H1 (cell line): ENCODE results near the gene CYP1A2. TPM values are rescaled to one million over a fixed set of nuclear protein-coding genes. Genes with fewer than 3 reads are reported as not detected.

ENCODE experiments used
- CTCF ChIA-PET: fragments of 300-600 bp; sonication (Branson Sonifier 250); formaldehyde crosslinking; loops from one replicate; lab custom pipeline; 2021; ENCODE audit not compliant: partially characterized antibody; lab: Charles Lee
- POLR2A ChIA-PET: fragments of 300-600 bp; sonication (Branson Sonifier 250); formaldehyde crosslinking; loops from one replicate; lab custom pipeline; 2021; ENCODE audit warnings: inconsistent platforms; ENCODE audit not compliant: partially characterized antibody; lab: Charles Lee
- DNase-seq, 2 experiments: peaks; one replicate each; pipeline versions ENCODE4 v3.0.0 to v3.0.0-alpha.2; 2010 to 2022; ENCODE audit warnings: low spot score in 2 of 2, low read depth in 1 of 2, mixed read lengths in 1 of 2
- FAIRE-seq: peaks from 2 replicates; lab custom pipeline; 2011; peaks lifted over from hg19 to GRCh38; lab: Jason Lieb, UNC
- H2AFZ ChIP-seq: 2 replicates; pipeline ENCODE4 v1.8.1; 2012; ENCODE audit warnings: low read length, inconsistent platforms
- H2AK5ac ChIP-seq: 2 replicates; pipeline ENCODE4 v1.6.1; 2013; ENCODE audit warnings: low read depth, low read length
- H2BK120ac ChIP-seq: replicated peaks from 2 replicates; pipeline ENCODE3; 2013; ENCODE audit warnings: low read depth, low read length, inconsistent platforms
- H2BK12ac ChIP-seq: 2 replicates; pipeline ENCODE4 v1.6.1; 2013; ENCODE audit warnings: low read depth, low read length
- H2BK15ac ChIP-seq: 2 replicates; pipeline ENCODE4 v1.6.1; 2013; ENCODE audit warnings: low read length
- H2BK20ac ChIP-seq: 2 replicates; pipeline ENCODE4 v1.6.1; 2013; ENCODE audit warnings: low read length
- H2BK5ac ChIP-seq: 2 replicates; pipeline ENCODE4 v1.6.1; 2013; ENCODE audit warnings: low read depth, low read length
- H3K14ac ChIP-seq: 2 replicates; pipeline ENCODE4 v1.6.1; 2013; ENCODE audit warnings: inconsistent platforms; ENCODE audit not compliant: insufficient read length
- H3K18ac ChIP-seq: 2 replicates; pipeline ENCODE4 v1.6.1; 2013; ENCODE audit warnings: low read length; ENCODE audit errors: extremely low read depth
- H3K23ac ChIP-seq: 2 replicates; pipeline ENCODE4 v1.6.1; 2013; ENCODE audit warnings: inconsistent platforms; ENCODE audit not compliant: insufficient read length
- H3K23me2 ChIP-seq: 2 replicates; pipeline ENCODE4 v1.6.1; 2013; ENCODE audit warnings: low read depth, low read length
- H3K27ac ChIP-seq: 2 replicates; pipeline ENCODE4 v1.6.1; 2011; ENCODE audit warnings: low read depth, low read length, inconsistent platforms
- H3K27me3 ChIP-seq, 4 experiments: replicated peaks in 1 of 4; 1 replicate in 1 of 4; 2 replicates in 3 of 4; pipeline versions ENCODE4 v1.6.1 to v1.8.1; 2011 to 2013; ENCODE audit warnings: low read length in 3 of 4, mild to moderate bottlenecking in 3 of 4, inconsistent platforms in 2 of 4, mixed read lengths in 2 of 4, moderate library complexity in 1 of 4; ENCODE audit not compliant: control insufficient read depth in 3 of 4, insufficient read depth in 3 of 4; ENCODE audit errors: extremely low read depth in 1 of 4
- H3K36me3 ChIP-seq, 4 experiments: 2 replicates each; pipeline versions ENCODE4 v1.6.1 to v1.8.1; 2011 to 2013; ENCODE audit warnings: mild to moderate bottlenecking in 4 of 4, low read length in 3 of 4, moderate library complexity in 2 of 4, control low read depth in 1 of 4, inconsistent platforms in 1 of 4; ENCODE audit not compliant: insufficient read depth in 4 of 4, control insufficient read depth in 2 of 4
- H3K4ac ChIP-seq: replicated peaks from 2 replicates; pipeline ENCODE3; 2013; ENCODE audit warnings: low read length, low read depth, mixed read lengths, inconsistent platforms; ENCODE audit not compliant: insufficient read length
- H3K4me1 ChIP-seq, 4 experiments: replicated peaks in 1 of 4; 1 replicate in 1 of 4; 2 replicates in 3 of 4; pipeline versions ENCODE4 v1.6.1 to v1.8.1; 2011 to 2013; ENCODE audit warnings: low read length in 3 of 4, inconsistent platforms in 2 of 4, mixed read lengths in 1 of 4; ENCODE audit not compliant: insufficient read depth in 4 of 4, control insufficient read depth in 3 of 4
- H3K4me2 ChIP-seq, 2 experiments: 2 replicates each; pipeline versions ENCODE4 v1.6.1 to v1.8.1; 2011 to 2013; ENCODE audit warnings: low read depth in 2 of 2, low read length in 2 of 2, control low read depth in 1 of 2, inconsistent platforms in 1 of 2, mild to moderate bottlenecking in 1 of 2; ENCODE audit not compliant: insufficient read depth in 1 of 2
- H3K4me3 ChIP-seq, 4 experiments: fragments of 200-600, 300-600 bp in 1 of 4; sonication (generic), shearing (Covaris generic), sonication (Bioruptor Twin) in 1 of 4; 2 replicates each; pipeline versions ENCODE4 v1.5.1 to v1.8.1; 2011 to 2016; ENCODE audit warnings: low read length in 4 of 4, low read depth in 3 of 4, control low read depth in 2 of 4, inconsistent platforms in 2 of 4, mild to moderate bottlenecking in 2 of 4, mixed read lengths in 1 of 4, moderate library complexity in 1 of 4; ENCODE audit not compliant: insufficient read depth in 2 of 4; ENCODE audit errors: extremely low read depth in 1 of 4
- H3K56ac ChIP-seq: replicated peaks from 2 replicates; pipeline ENCODE3; 2013; ENCODE audit warnings: low read depth, mild to moderate bottlenecking, mixed read lengths, low read length, inconsistent platforms; ENCODE audit not compliant: insufficient read length
- H3K79me1 ChIP-seq: 2 replicates; pipeline ENCODE4 v1.6.1; 2013; ENCODE audit warnings: low read depth, low read length, control low read depth
- H3K79me2 ChIP-seq, 2 experiments: 2 replicates each; pipeline versions ENCODE4 v1.6.1 to v1.8.1; 2012 to 2013; ENCODE audit warnings: low read length in 2 of 2, mild to moderate bottlenecking in 2 of 2, inconsistent platforms in 1 of 2; ENCODE audit not compliant: insufficient read depth in 2 of 2, control insufficient read depth in 1 of 2
- H3K9ac ChIP-seq, 4 experiments: replicated peaks in 1 of 4; 1 replicate in 1 of 4; 2 replicates in 3 of 4; pipeline versions ENCODE4 v1.6.1 to v1.8.1; 2011 to 2013; ENCODE audit warnings: low read depth in 3 of 4, low read length in 3 of 4, control low read depth in 2 of 4, mild to moderate bottlenecking in 2 of 4, moderate library complexity in 2 of 4, inconsistent platforms in 1 of 4; ENCODE audit errors: extremely low read depth in 1 of 4
- H3K9me3 ChIP-seq, 2 experiments: 2 replicates each; pipeline versions ENCODE4 v1.6.1 to v1.8.1; 2012 to 2013; ENCODE audit warnings: mild to moderate bottlenecking in 2 of 2, moderate library complexity in 2 of 2, control low read depth in 1 of 2, inconsistent platforms in 1 of 2, low read depth in 1 of 2, low read length in 1 of 2, mixed read lengths in 1 of 2; ENCODE audit not compliant: insufficient read depth in 2 of 2
- H4K20me1 ChIP-seq, 2 experiments: replicated peaks in 1 of 2; 2 replicates each; pipeline versions ENCODE3 to v1.8.1; 2011 to 2013; ENCODE audit warnings: inconsistent platforms in 2 of 2, low read length in 2 of 2, mild to moderate bottlenecking in 1 of 2; ENCODE audit not compliant: insufficient read depth in 2 of 2, control insufficient read depth in 1 of 2
- H4K5ac ChIP-seq: 2 replicates; pipeline ENCODE4 v1.6.1; 2013; ENCODE audit warnings: low read length, low read depth, mixed read lengths, inconsistent platforms; ENCODE audit not compliant: insufficient read length
- H4K8ac ChIP-seq: 2 replicates; pipeline ENCODE4 v1.8.0; 2013; ENCODE audit warnings: mild to moderate bottlenecking, moderate library complexity, low read length, inconsistent platforms; ENCODE audit not compliant: insufficient read depth; ENCODE audit errors: extremely low read depth
- H4K91ac ChIP-seq: replicated peaks from 2 replicates; pipeline ENCODE3; 2013; ENCODE audit warnings: low read length, mixed read lengths, inconsistent platforms; ENCODE audit not compliant: insufficient read length
- CREB1 ChIP-seq: IDR thresholded peaks from 2 replicates; pipeline ENCODE4 v1.6.1; 2012; ENCODE audit warnings: inconsistent platforms
- HDAC6 ChIP-seq: IDR thresholded peaks from one replicate; pipeline ENCODE4 v1.7.1; 2012; ENCODE audit warnings: low read depth, mild to moderate bottlenecking, inconsistent platforms, low read length, moderate library complexity
- KDM4A ChIP-seq: IDR thresholded peaks from one replicate; pipeline ENCODE4 v1.7.1; 2012; ENCODE audit warnings: low read depth, mild to moderate bottlenecking, moderate library complexity, low read length, inconsistent platforms; ENCODE audit not compliant: severe bottlenecking
- WGBS, 2 experiments: shearing (Covaris generic) in 1 of 2; methylation state at CpG; one replicate each; pipeline versions ENCODE4 v1.1.6 to v1.1.7; 2013 to 2015; ENCODE audit warnings: low lambda C conversion rate in 2 of 2, mixed read lengths in 2 of 2, inconsistent platforms in 1 of 2, low coverage in 1 of 2, missing lambda C conversion rate in 1 of 2; ENCODE audit not compliant: insufficient replicate concordance in 2 of 2, insufficient coverage in 1 of 2, insufficient read length in 1 of 2; ENCODE audit errors: extremely low coverage in 1 of 2, missing lambda C conversion rate in 1 of 2; 5-methylcytosine and 5-hydroxymethylcytosine counted together
- polyA plus RNA-seq, 7 experiments: library from polyadenylated mRNA; depleted of rRNA in 3 of 7; stranded (reverse) in 5 of 7; unstranded in 2 of 7; fragments of >200 nt in 5 of 7; fragments of 200-250 nt in 2 of 7; gene quantifications; 1 replicate in 5 of 7; 2 replicates in 1 of 7; 4 replicates in 1 of 7; pipeline versions ENCODE4 v1.2.1 to v1.2.3, GENCODE V29; 2011 to 2013; ENCODE audit warnings: missing spikeins in 2 of 7, mixed read lengths in 2 of 7
- total RNA-seq: library from RNA; stranded (reverse); fragmentation: NEBNext Ultra II Directional; extraction: Animal tissue kit (Norgen Biotek cat#: 25700); gene quantifications from 2 replicates; pipeline ENCODE4 v1.2.1, GENCODE V29; 2021
- TF ChIP-seq, protein P1 (sequence below): IDR thresholded peaks from 2 replicates; pipeline ENCODE4 v1.6.1; 2011; ENCODE audit warnings: low read length, improper control_type of control experiment

Gene CYP1A2
- total and polyA plus RNA-seq, 2 of the 8 experiments (the other 6 are each of a cell fraction or from before 2014, with no cell fraction given) = not detected

DNA sequence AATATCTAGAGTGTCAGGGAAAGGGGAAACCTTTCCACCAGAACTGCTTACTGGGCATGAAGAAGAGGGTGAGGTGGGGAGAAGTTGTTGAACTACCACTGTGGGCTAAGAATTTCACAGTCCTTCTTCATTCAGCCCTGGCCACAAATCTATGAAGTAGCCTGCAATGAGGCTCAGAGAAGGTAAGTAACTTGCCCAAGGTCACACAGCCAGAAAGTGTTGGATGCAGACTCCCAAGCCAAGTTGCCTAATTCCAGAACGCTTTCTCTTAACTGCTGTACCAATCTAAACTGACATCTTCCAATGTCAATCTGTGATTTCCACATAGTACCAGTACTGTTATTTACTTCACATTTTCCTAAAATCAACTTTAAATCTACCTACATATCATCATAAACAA, 25.5 kb upstream of the CYP1A2 start:
- H3K14ac ChIP-seq = no peak overlapping the region
- no peak overlapping the region for H4K8ac ChIP-seq
- H2AK5ac ChIP-seq = no peak overlapping the region
- no peaks in the 10 kb centered on the region for H3K79me1 ChIP-seq
- H3K27me3 ChIP-seq = peaks cover 11 to 31% (median 26%) of the 10 kb centered on the region in 4 experiments
- H4K5ac ChIP-seq = no peak overlapping the region
- DNase-seq (no peak), FAIRE-seq (no peak)
- H3K27ac ChIP-seq = no peak overlapping the region
- H3K23me2 ChIP-seq = peaks cover 11% of the 10 kb centered on the region; the same call in 1 of the 2 replicates
- no peak overlapping the region for H2BK120ac ChIP-seq
- TF ChIP-seq, protein P1, sequence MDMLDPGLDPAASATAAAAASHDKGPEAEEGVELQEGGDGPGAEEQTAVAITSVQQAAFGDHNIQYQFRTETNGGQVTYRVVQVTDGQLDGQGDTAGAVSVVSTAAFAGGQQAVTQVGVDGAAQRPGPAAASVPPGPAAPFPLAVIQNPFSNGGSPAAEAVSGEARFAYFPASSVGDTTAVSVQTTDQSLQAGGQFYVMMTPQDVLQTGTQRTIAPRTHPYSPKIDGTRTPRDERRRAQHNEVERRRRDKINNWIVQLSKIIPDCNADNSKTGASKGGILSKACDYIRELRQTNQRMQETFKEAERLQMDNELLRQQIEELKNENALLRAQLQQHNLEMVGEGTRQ = no peak
- TF ChIP-seq CREB1 (no peak), KDM4A (no peak), HDAC6 (no peak)
- H2BK20ac ChIP-seq = no peak overlapping the region
- H3K4me2 ChIP-seq = no peak overlapping the region
- no peaks in the 10 kb centered on the region for H3K79me2 ChIP-seq
- no peak overlapping the region for H3K18ac ChIP-seq
- H4K91ac ChIP-seq = no peak overlapping the region
- H4K20me1 ChIP-seq = no peaks in the 10 kb centered on the region
- H2BK15ac ChIP-seq = no peak overlapping the region
- ChIA-PET POLR2A (interaction anchor here (0.6 to 5.5 kb wide), 7 partner anchors 27 to 169 kb away, joined by 3 to 46 read pairs (median 3); no protein-coding TSS in a partner anchor), CTCF (interaction anchor here (0.6 to 4.3 kb wide), 3 partner anchors 47 to 194 kb away, joined by 3 to 39 read pairs (median 9); no protein-coding TSS in a partner anchor)
- H3K56ac ChIP-seq = no peak overlapping the region
- no peak overlapping the region for H3K4ac ChIP-seq
- H2AFZ ChIP-seq = no peak overlapping the region
- H2BK12ac ChIP-seq = peak overlapping the region; percentile 39; the same call in 1 of the 2 replicates
- H3K23ac ChIP-seq = no peak overlapping the region
- no peak overlapping the region for H2BK5ac ChIP-seq
- peaks cover 0 to 5% (median 0%) of the 10 kb centered on the region in 4 experiments; a peak in 3 of 7 replicates for H3K4me1 ChIP-seq
- no peaks in the 10 kb centered on the region for H3K36me3 ChIP-seq
- WGBS, 2 experiments = 83% methylated on average over 1 of the region's 1 CpG; no CpG with 5 or more reads in 1 of the 2 experiments
- H3K9ac ChIP-seq = no peak overlapping the region
- no peaks in the 10 kb centered on the region; a peak in 1 of 4 replicates for H3K9me3 ChIP-seq
- no peak overlapping the region for H3K4me3 ChIP-seq
